Nephron (organoid): ENCODE measurements around the gene ZNF831.

Experiments
- H3K27ac Mint-ChIP-seq, 3 experiments: 2 replicates each; pipeline ENCODE4 v1.8.0; 2020; ENCODE audit warnings: mixed read lengths in 3 of 3, mild to moderate bottlenecking in 2 of 3, moderate library complexity in 1 of 3
- H3K27me3 Mint-ChIP-seq: 2 replicates; pipeline ENCODE4 v1.8.0; 2021; ENCODE audit warnings: low read depth, mild to moderate bottlenecking, moderate library complexity, mixed read lengths
- H3K36me3 Mint-ChIP-seq: 2 replicates; pipeline ENCODE4 v1.8.0; 2020; ENCODE audit warnings: low read depth, mixed read lengths
- H3K4me1 Mint-ChIP-seq: 2 replicates; pipeline ENCODE4 v1.8.0; 2020; ENCODE audit warnings: mixed read lengths
- H3K4me3 Mint-ChIP-seq, 3 experiments: 2 replicates each; pipeline ENCODE4 v1.8.0; 2020; ENCODE audit warnings: mild to moderate bottlenecking in 3 of 3, mixed read lengths in 3 of 3, moderate library complexity in 2 of 3
- H3K9me3 Mint-ChIP-seq: 2 replicates; pipeline ENCODE4 v1.8.0; 2020; ENCODE audit warnings: mixed read lengths
- TF ChIP-seq, protein P1 (sequence below), 3 experiments: fragments of 200-600 bp; sonication (generic); IDR thresholded peaks; one replicate each; pipeline ENCODE4 v1.5.0; 2021; ENCODE audit warnings: antibody characterized with exemption in 3 of 3; ENCODE audit not compliant: unreplicated experiment in 3 of 3

The ZNF831 gene

DNA sequence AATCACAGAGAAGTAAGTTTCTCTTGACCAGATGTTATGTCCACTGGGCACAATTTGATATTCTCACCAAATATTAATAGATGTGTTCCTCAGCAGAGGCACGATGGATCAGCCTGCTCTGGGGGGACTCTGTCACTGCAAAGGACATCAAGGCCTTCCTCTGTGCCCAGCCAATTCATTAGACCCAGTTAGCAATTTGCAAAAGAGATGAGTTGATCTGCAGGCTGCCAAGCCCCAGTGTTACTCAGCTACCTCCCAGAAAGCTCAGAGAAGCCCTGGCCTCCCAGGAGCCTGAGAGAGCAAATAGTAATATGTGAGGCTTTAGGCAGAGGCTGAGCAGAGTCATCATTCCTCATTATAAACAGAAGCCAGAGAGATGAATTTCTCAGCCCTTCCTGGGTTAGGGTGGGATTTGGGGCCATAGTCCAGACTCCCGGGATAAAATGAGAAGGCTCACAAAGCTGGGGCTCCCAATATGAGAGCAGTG is 54.2 kb downstream of the ZNF831 start:
- Mint-ChIP-seq H3K27me3 (peaks cover 36% of the 10 kb centered on the region), H3K4me3 (no peak overlapping the region), H3K27ac (no peak overlapping the region), H3K9me3 (no peaks in the 10 kb centered on the region), H3K4me1 (peaks cover 16% of the 10 kb centered on the region), H3K36me3 (no peaks in the 10 kb centered on the region)
- TF ChIP-seq, protein P1, sequence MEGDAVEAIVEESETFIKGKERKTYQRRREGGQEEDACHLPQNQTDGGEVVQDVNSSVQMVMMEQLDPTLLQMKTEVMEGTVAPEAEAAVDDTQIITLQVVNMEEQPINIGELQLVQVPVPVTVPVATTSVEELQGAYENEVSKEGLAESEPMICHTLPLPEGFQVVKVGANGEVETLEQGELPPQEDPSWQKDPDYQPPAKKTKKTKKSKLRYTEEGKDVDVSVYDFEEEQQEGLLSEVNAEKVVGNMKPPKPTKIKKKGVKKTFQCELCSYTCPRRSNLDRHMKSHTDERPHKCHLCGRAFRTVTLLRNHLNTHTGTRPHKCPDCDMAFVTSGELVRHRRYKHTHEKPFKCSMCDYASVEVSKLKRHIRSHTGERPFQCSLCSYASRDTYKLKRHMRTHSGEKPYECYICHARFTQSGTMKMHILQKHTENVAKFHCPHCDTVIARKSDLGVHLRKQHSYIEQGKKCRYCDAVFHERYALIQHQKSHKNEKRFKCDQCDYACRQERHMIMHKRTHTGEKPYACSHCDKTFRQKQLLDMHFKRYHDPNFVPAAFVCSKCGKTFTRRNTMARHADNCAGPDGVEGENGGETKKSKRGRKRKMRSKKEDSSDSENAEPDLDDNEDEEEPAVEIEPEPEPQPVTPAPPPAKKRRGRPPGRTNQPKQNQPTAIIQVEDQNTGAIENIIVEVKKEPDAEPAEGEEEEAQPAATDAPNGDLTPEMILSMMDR (IDR thresholded peaks at IDR 0.05; ENCODE audit: unreplicated experiment in 3 of 3): no peak

DNA sequence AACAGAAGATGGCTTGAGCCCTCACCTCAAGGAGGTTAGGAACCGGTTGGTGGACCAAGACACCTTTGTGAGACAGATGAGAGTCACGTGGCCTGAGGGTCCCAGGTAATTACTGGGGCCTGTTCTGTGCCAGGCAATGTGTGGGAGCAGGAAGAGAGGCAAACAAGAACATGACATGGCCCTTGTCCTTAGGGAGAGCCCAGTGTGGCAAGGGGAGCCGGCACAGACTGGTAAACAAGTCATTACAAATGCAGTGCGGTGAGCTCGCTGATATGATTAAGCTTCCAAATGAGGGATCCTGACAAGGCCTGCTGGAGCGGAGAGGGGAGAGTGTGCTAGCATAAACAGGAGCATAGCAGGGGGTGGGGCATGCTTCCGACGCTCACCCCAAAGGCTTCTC is 55.6 kb downstream of the ZNF831 start:
- H3K27me3 Mint-ChIP-seq: peaks cover 47% of the 10 kb centered on the region

DNA sequence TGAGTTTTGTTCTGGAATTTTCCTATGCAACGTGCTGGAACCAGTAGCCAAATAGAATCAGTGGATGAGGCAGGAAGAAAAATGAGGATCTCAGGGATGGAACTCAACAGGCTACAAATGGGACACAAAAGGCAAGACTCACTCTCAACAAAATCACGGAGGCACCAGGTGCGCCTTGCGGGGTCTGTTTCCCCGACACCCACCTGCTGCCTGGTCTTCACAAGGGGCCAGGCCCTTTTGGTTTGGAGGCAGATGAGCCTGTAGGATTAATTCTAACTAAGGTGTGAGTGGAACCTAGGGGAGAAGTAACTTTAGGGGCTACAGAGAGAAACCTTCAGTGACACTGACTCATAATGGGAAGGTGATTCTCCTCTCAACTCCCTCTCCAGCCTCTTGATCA is 56.5 kb downstream of the ZNF831 start:
- Mint-ChIP-seq H3K27ac (no peak overlapping the region), H3K4me1 (peaks cover 20% of the 10 kb centered on the region), H3K9me3 (no peaks in the 10 kb centered on the region), H3K4me3 (peak overlapping the region in 2 of 3 experiments; percentile 24 to 46), H3K36me3 (no peaks in the 10 kb centered on the region), H3K27me3 (peaks cover 57% of the 10 kb centered on the region)
- TF ChIP-seq, protein P1 (IDR thresholded peaks at IDR 0.05; ENCODE audit: unreplicated experiment in 3 of 3): no peak

More for the DNA sequence above, 55.6 kb downstream of the ZNF831 start:
- Mint-ChIP-seq H3K27ac (no peak overlapping the region), H3K4me3 (no peak overlapping the region), H3K36me3 (no peaks in the 10 kb centered on the region), H3K4me1 (peaks cover 20% of the 10 kb centered on the region), H3K9me3 (no peaks in the 10 kb centered on the region)
- TF ChIP-seq, protein P1 (IDR thresholded peaks at IDR 0.05; ENCODE audit: unreplicated experiment in 3 of 3): no peak

DNA sequence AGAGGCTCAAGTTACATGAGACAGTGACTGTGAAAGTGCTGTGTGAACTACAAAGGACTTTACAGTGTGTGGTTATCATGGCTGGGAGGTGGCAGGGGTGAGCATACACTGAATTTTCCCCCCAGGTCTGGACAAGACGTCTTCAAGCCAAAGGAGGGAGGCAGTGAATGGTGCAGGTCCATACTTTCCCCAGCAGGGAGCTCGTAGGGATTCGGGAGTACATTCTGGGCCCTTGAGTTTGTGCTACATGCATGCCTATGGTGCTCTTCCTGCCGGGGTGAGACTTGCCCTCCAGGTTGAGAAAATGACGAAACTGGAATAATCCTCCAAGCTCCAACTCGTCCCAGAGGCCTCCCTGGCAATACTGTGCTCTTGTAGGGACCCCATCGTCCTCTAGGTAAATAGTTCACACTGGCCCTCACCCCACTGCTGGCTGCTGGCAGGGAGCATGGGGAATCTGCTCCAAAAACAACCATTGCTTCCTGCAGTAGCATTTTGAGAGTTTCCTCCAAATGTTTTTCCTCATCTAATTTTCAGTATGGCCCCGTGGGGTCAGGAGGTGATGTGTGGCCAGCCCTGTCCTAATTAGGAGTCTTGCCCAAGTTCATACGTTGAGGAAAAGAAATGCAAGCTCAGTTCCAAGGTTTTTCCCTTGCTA is 57.6 kb downstream of the ZNF831 start:
- peaks cover 20% of the 10 kb centered on the region for H3K4me1 Mint-ChIP-seq
- TF ChIP-seq, protein P1 (IDR thresholded peaks at IDR 0.05; ENCODE audit: unreplicated experiment in 3 of 3): no peak
- H3K9me3 Mint-ChIP-seq: no peaks in the 10 kb centered on the region
- peaks cover 64% of the 10 kb centered on the region for H3K27me3 Mint-ChIP-seq
- no peaks in the 10 kb centered on the region for H3K36me3 Mint-ChIP-seq
- H3K27ac Mint-ChIP-seq: peak overlapping the region; percentile 20 to 73 (median 62)
- peak overlapping the region; percentile 72 to 83 (median 74) for H3K4me3 Mint-ChIP-seq

DNA sequence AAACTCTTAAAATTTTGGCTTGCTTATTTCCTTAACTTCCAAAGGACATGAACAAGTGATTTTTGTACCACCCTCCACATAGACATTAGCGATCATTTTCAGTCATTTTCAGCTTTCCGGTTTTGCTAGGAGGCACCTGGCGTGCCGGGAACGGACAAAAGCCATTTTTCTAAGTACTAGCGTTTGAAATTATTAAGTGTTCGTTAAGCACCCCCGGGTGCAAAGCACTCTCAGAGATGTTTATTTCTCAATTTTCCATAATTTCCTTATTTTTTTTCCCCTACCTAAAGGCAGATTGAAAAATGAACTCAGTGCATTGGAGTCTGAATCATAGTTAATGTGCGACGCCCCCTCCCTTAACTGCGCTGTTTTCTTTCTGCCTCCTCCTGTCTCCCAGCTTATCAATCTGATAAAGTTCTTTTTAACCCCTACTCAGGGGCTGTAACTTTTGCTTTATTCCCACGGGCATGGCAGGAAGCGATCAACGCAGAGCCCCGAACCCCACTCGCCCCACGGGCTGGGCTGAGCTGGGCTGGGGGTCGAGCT is 58.2 kb downstream of the ZNF831 start:
- Mint-ChIP-seq H3K27ac (peak overlapping the region; percentile 20 to 73 (median 62)), H3K4me1 (peaks cover 20% of the 10 kb centered on the region), H3K36me3 (no peaks in the 10 kb centered on the region), H3K9me3 (no peaks in the 10 kb centered on the region), H3K27me3 (peaks cover 67% of the 10 kb centered on the region), H3K4me3 (peak overlapping the region; percentile 72 to 83 (median 74))
- TF ChIP-seq, protein P1 (IDR thresholded peaks at IDR 0.05; ENCODE audit: unreplicated experiment in 3 of 3): no peak
